ENCODE data around the gene C16orf95.

GRCh38 chr16:87274794-87275193 is 42.4 kb downstream of the C16orf95 start:
- TF ChIP-seq CTCF (IDR thresholded peaks at IDR 0.05) = no peak
- no peak for TF ChIP-seq POLR2A (IDR thresholded peaks at IDR 0.05)
- TF ChIP-seq POLR2AphosphoS5 (IDR thresholded peaks at IDR 0.05) = no peak

All from prostate gland (tissue), 2 donors.